Activated CD8-positive, alpha-beta T cell treated with anti-CD3 and anti-CD28 coated beads for 36 hours (primary cell): ENCODE results near the gene SGK1. TPM values are rescaled to one million over a fixed set of nuclear protein-coding genes. Genes with fewer than 3 reads are reported as not detected.
"Not testable (repeated sequence)": the region's sequence is repeated elsewhere in the genome, so short reads cannot be mapped to it uniquely, and the experiment has no call there.

Experiments
- ATAC-seq: fragments of 200-7000 bp; cut with Tn5 transposase; one replicate; pipeline ENCODE4 v1.10.0; 2021; ENCODE audit warnings: mild to moderate bottlenecking, moderate library complexity
- CTCF ChIA-PET: fragments of 350-600 bp; sonication (Branson Sonifier 250); formaldehyde crosslinking; loops from one replicate; lab custom pipeline; 2021; ENCODE audit warnings: antibody characterized with exemption; lab: Charles Lee
- POLR2A ChIA-PET: fragments of 350-600 bp; sonication (Branson Sonifier 250); formaldehyde crosslinking; loops from one replicate; lab custom pipeline; 2021; ENCODE audit warnings: antibody characterized with exemption; lab: Charles Lee
- DNase-seq: peaks from one replicate; pipeline ENCODE4 v3.0.0-alpha.2; 2020
- H3K27ac Mint-ChIP-seq: one replicate; pipeline ENCODE4 v1.8.0; 2021; ENCODE audit warnings: mild to moderate bottlenecking, mixed read lengths
- H3K27me3 Mint-ChIP-seq: one replicate; pipeline ENCODE4 v1.8.0; 2021; ENCODE audit warnings: mixed read lengths
- H3K36me3 Mint-ChIP-seq: one replicate; pipeline ENCODE4 v1.8.0; 2021; ENCODE audit warnings: low read depth, mixed read lengths
- H3K4me1 Mint-ChIP-seq: one replicate; pipeline ENCODE4 v1.8.0; 2021; ENCODE audit warnings: low read depth, mixed read lengths
- H3K4me3 Mint-ChIP-seq: one replicate; pipeline ENCODE4 v1.8.0; 2021; ENCODE audit warnings: mild to moderate bottlenecking, moderate library complexity, mixed read lengths
- H3K9me3 Mint-ChIP-seq: one replicate; pipeline ENCODE4 v1.8.0; 2021; ENCODE audit warnings: mixed read lengths
- intact Hi-C: fragments of 100-400 bp; cut with micrococcal nuclease; formaldehyde crosslinking; loops from one replicate; pipeline ENCODE4 v1.10.0; 2022
- total RNA-seq, 2 experiments: library from RNA; stranded (reverse); gene quantifications; one replicate each; pipeline ENCODE4 v1.2.3, GENCODE V29; 2021
- TF ChIP-seq, protein P1 (sequence below): fragments of 200-600 bp; IDR thresholded peaks from one replicate; pipeline ENCODE4 v1.8.0; 2022; ENCODE audit warnings: antibody characterized with exemption, mild to moderate bottlenecking

Gene SGK1
- total RNA-seq, 2 experiments from 2014 or later: 46.4 to 53.4 TPM

- CTCF ChIA-PET: no interaction called here
- no peaks in the 10 kb centered on the region for H3K27me3 Mint-ChIP-seq
- no peaks in the 10 kb centered on the region for H3K36me3 Mint-ChIP-seq
- H3K9me3 Mint-ChIP-seq: no peaks in the 10 kb centered on the region
- TF ChIP-seq, protein P1, sequence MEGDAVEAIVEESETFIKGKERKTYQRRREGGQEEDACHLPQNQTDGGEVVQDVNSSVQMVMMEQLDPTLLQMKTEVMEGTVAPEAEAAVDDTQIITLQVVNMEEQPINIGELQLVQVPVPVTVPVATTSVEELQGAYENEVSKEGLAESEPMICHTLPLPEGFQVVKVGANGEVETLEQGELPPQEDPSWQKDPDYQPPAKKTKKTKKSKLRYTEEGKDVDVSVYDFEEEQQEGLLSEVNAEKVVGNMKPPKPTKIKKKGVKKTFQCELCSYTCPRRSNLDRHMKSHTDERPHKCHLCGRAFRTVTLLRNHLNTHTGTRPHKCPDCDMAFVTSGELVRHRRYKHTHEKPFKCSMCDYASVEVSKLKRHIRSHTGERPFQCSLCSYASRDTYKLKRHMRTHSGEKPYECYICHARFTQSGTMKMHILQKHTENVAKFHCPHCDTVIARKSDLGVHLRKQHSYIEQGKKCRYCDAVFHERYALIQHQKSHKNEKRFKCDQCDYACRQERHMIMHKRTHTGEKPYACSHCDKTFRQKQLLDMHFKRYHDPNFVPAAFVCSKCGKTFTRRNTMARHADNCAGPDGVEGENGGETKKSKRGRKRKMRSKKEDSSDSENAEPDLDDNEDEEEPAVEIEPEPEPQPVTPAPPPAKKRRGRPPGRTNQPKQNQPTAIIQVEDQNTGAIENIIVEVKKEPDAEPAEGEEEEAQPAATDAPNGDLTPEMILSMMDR: no peak
- H3K4me1 Mint-ChIP-seq: peaks cover 2% of the 10 kb centered on the region
- H3K4me3 Mint-ChIP-seq: no peak overlapping the region
- DNase-seq (no peak), ATAC-seq (no peak)
- intact Hi-C loops: no loop called here
- no peak overlapping the region for H3K27ac Mint-ChIP-seq
- POLR2A ChIA-PET: interaction anchor here (0.6 kb wide), 1 partner anchor 396 kb away, joined by 3 read pairs; no protein-coding TSS in a partner anchor
These were observed 106.6 kb downstream of the SGK1 start for GRCh38 chr6:134211297-134211696.

GRCh38 chr6:134207421-134207820, 110.5 kb downstream of the SGK1 start:
- ChIA-PET CTCF (interaction anchor here (0.8 kb wide), 1 partner anchor 11 kb away, joined by 3 read pairs; no protein-coding TSS in a partner anchor), POLR2A (no interaction called here)
- DNase-seq (no peak), ATAC-seq (no peak)
- intact Hi-C loops: no loop called here
- Mint-ChIP-seq H3K9me3 (peaks cover 7% of the 10 kb centered on the region), H3K36me3 (peaks cover 3% of the 10 kb centered on the region), H3K27ac (no peak overlapping the region), H3K4me1 (no peaks in the 10 kb centered on the region), H3K27me3 (no peaks in the 10 kb centered on the region), H3K4me3 (no peak overlapping the region)
- TF ChIP-seq, protein P1: no peak

GRCh38 chr6:134205366-134205765, 112.5 kb downstream of the SGK1 start:
- TF ChIP-seq, protein P1: no peak
- Mint-ChIP-seq H3K27me3 (no peaks in the 10 kb centered on the region), H3K27ac (no peak overlapping the region), H3K9me3 (peaks cover 7% of the 10 kb centered on the region), H3K4me3 (no peak overlapping the region), H3K4me1 (no peaks in the 10 kb centered on the region), H3K36me3 (peaks cover 3% of the 10 kb centered on the region)
- ChIA-PET POLR2A (no interaction called here), CTCF (interaction anchor here (1.1 to 1.5 kb wide), 2 partner anchors 9 to 11 kb away, joined by 3 to 4 read pairs; no protein-coding TSS in a partner anchor)
- intact Hi-C loops: no loop called here
- ATAC-seq (no peak), DNase-seq (no peak)

- ATAC-seq, H3K27me3 Mint-ChIP-seq, DNase-seq, H3K4me3 Mint-ChIP-seq, H3K36me3 Mint-ChIP-seq, POLR2A ChIA-PET, H3K27ac Mint-ChIP-seq, H3K4me1 Mint-ChIP-seq, H3K9me3 Mint-ChIP-seq, intact Hi-C loops: not testable (repeated sequence)
- CTCF ChIA-PET: interaction anchor here (1.4 to 1.5 kb wide), 2 partner anchors 10 kb away, joined by 3 to 4 read pairs; no protein-coding TSS in a partner anchor
These were observed 113.2 kb downstream of the SGK1 start for GRCh38 chr6:134204759-134205158.

GRCh38 chr6:134204031-134204430, 113.9 kb downstream of the SGK1 start:
- Mint-ChIP-seq H3K4me1 (peaks cover 5% of the 10 kb centered on the region), H3K9me3 (peaks cover 7% of the 10 kb centered on the region), H3K4me3 (no peak overlapping the region), H3K27me3 (no peaks in the 10 kb centered on the region), H3K36me3 (peaks cover 3% of the 10 kb centered on the region), H3K27ac (no peak overlapping the region)
- ChIA-PET POLR2A (no interaction called here), CTCF (interaction anchor here (1.4 kb wide), 1 partner anchor 9 kb away, joined by 3 read pairs; no protein-coding TSS in a partner anchor)
- no peak for ATAC-seq
- DNase-seq: no peak
- TF ChIP-seq, protein P1: no peak
- intact Hi-C loops: no loop called here
